ENCODE measurements around the gene SORBS2. TPM values are rescaled to one million over a fixed set of nuclear protein-coding genes. Genes with fewer than 3 reads are reported as not detected.

The SORBS2 gene
- total and polyA plus RNA-seq, 12 donors = 175 to 3,169 (median 1,523) TPM

DNA sequence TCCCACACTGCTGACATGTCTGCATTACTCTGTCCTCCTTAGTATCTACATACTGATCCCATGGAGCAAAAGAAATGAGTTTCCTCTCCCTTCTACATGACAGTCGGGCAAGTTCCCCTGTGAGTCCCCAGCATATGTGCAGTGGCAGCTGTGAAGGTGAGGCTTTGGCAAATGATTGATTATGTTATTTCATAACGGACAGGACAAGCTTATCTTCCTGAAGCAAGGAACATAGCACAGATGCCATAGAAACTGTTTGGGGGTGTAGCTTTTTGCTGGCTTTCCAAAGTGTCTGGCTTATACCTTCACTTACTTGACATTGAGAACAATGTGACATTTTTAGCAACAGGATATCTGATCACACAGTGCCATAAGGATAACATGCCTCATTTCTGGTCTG is 139.8 kb downstream of the SORBS2 start:
- no peak for DNase-seq
- Histone ChIP-seq H3K27ac (peak overlapping the region in 7 of 10 donors; percentile 2 to 60 (median 45)), H3K36me3 (peaks cover 0 to 40% (median 0%) of the 10 kb centered on the region in 9 donors), H3K4me1 (peaks cover 0 to 72% (median 27%) of the 10 kb centered on the region in 9 donors), H3K9me3 (no peaks in the 10 kb centered on the region), H3K4me3 (no peak overlapping the region), H3K27me3 (no peaks in the 10 kb centered on the region)
- intact Hi-C loops (cut with DNase I) = no loop called here
- peak in 5 of 8 donors; percentile 13 to 25 (median 18) for ATAC-seq
- 25 to 41% methylated on average over 2 of the region's 2 CpGs for WGBS, 2 donors
- TF ChIP-seq CTCF (IDR thresholded peaks at IDR 0.05) = no peak

- H3K4me1 ChIP-seq = peaks cover 0 to 71% (median 24%) of the 10 kb centered on the region in 9 donors
Observed at GRCh38 chr4:185671496-185671895, 140.5 kb downstream of the SORBS2 start.

GRCh38 chr4:185671066-185671465 is 140.9 kb downstream of the SORBS2 start:
- Histone ChIP-seq H3K4me3 (no peak overlapping the region), H3K27me3 (no peaks in the 10 kb centered on the region), H3K27ac (peak overlapping the region in 6 of 10 donors; percentile 2 to 60 (median 38)), H3K9me3 (no peaks in the 10 kb centered on the region), H3K4me1 (peaks cover 0 to 74% (median 21%) of the 10 kb centered on the region in 9 donors), H3K36me3 (peaks cover 0 to 34% (median 0%) of the 10 kb centered on the region in 9 donors)
- ATAC-seq (peak in 3 of 8 donors; percentile 20 to 27 (median 24)), DNase-seq (no peak)
- 43 to 58% methylated on average over 2 of the region's 2 CpGs for WGBS, 2 donors
- no peak for TF ChIP-seq CTCF (IDR thresholded peaks at IDR 0.05)
- intact Hi-C loops (cut with DNase I) = no loop called here

More at GRCh38 chr4:185671496-185671895, 140.5 kb downstream of the SORBS2 start:
- intact Hi-C loops (cut with DNase I) = no loop called here
- Histone ChIP-seq H3K36me3 (peaks cover 0 to 34% (median 0%) of the 10 kb centered on the region in 9 donors), H3K9me3 (no peaks in the 10 kb centered on the region), H3K27me3 (no peaks in the 10 kb centered on the region), H3K4me3 (no peak overlapping the region), H3K27ac (peak overlapping the region in 7 of 10 donors; percentile 2 to 60 (median 45))
- TF ChIP-seq CTCF (IDR thresholded peaks at IDR 0.05) = no peak
- 59 to 65% methylated on average over 4 of the region's 4 CpGs for WGBS, 2 donors
- ATAC-seq (peak in 6 of 8 donors; percentile 11 to 75 (median 42)), DNase-seq (no peak)

GRCh38 chr4:185669288-185669687 is 142.7 kb downstream of the SORBS2 start:
- H3K27me3 ChIP-seq = no peaks in the 10 kb centered on the region
- H3K4me3 ChIP-seq = no peak overlapping the region
- peaks cover 0 to 33% (median 6%) of the 10 kb centered on the region in 9 donors for H3K36me3 ChIP-seq
- no peaks in the 10 kb centered on the region for H3K9me3 ChIP-seq
- WGBS, 2 donors = 79 to 88% methylated on average over 7 of the region's 7 CpGs
- ATAC-seq (no peak), DNase-seq (no peak)
- peaks cover 0 to 65% (median 17%) of the 10 kb centered on the region in 9 donors for H3K4me1 ChIP-seq
- intact Hi-C loops (cut with DNase I) = no loop called here
- TF ChIP-seq CTCF (IDR thresholded peaks at IDR 0.05) = no peak
- H3K27ac ChIP-seq = no peak overlapping the region

Data from heart right ventricle (tissue), 16 donors.